Measurements from ENCODE around the gene FSD1. TPM values are rescaled to one million over a fixed set of nuclear protein-coding genes. Genes with fewer than 3 reads are reported as not detected.

The FSD1 gene
- total RNA-seq, 2 donors from 2014 or later, result 6.4 TPM; not detected in 1

DNA sequence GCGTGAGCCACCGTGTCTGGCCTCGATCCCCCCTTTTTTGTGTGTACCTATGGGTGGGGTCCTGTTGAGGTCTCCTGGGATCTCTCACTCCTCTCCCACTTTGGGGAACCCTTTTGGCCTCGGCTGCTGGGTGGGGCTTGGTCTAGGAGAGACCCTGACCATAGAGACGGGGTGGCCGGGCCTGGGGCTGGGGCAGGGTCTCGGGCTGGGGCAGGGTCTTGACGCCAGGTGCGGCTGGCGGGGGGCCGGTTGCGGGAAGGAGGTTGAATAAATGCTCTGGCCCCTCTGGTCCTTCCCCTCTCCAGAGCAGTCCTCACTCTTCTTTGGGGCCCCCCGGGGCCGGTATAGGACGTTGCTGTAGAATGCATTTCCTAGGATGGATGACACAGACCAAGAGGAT, 11.9 kb upstream of the FSD1 start:
- WGBS, result 84% methylated on average over 15 of the region's 15 CpGs
- H3K27me3 ChIP-seq (replicated peaks; ENCODE audit: insufficient read depth), result no peaks in the 10 kb centered on the region
- no peaks in the 10 kb centered on the region for H3K9me3 ChIP-seq
- no peaks in the 10 kb centered on the region for H3K36me3 ChIP-seq
- intact Hi-C loops (cut with DNase I), result no loop called here
- no peak overlapping the region for H3K4me3 ChIP-seq
- H3K27ac ChIP-seq, result no peak overlapping the region
- TF ChIP-seq POLR2AphosphoS5 (IDR thresholded peaks at IDR 0.05), result no peak
- no peak for TF ChIP-seq POLR2A (IDR thresholded peaks at IDR 0.05)
- TF ChIP-seq, protein P1, sequence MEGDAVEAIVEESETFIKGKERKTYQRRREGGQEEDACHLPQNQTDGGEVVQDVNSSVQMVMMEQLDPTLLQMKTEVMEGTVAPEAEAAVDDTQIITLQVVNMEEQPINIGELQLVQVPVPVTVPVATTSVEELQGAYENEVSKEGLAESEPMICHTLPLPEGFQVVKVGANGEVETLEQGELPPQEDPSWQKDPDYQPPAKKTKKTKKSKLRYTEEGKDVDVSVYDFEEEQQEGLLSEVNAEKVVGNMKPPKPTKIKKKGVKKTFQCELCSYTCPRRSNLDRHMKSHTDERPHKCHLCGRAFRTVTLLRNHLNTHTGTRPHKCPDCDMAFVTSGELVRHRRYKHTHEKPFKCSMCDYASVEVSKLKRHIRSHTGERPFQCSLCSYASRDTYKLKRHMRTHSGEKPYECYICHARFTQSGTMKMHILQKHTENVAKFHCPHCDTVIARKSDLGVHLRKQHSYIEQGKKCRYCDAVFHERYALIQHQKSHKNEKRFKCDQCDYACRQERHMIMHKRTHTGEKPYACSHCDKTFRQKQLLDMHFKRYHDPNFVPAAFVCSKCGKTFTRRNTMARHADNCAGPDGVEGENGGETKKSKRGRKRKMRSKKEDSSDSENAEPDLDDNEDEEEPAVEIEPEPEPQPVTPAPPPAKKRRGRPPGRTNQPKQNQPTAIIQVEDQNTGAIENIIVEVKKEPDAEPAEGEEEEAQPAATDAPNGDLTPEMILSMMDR (IDR thresholded peaks at IDR 0.05), result no peak
- no peaks in the 10 kb centered on the region for H3K4me1 ChIP-seq (replicated peaks)
- no peak for DNase-seq (ENCODE audit: low spot score)

DNA sequence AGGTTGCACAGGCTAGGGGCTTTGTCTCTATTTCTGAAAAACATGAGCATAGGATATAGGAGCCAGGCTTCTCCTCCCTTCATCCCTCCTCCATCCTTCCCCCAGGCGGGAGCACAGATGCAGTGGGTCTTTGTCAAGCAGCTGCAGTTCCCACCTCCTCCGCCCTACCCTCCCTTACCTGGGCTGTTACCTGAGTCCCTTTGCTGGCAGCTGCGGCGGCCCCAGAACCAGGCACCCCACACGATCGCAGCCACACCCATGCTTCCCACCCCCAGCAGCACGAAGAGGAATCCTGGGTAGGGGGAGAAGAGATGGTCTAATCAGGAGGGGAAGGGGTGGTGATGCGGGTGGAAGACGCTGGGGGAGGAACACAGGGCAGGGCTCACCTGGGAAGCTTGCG, 10.0 kb upstream of the FSD1 start:
- Histone ChIP-seq H3K4me3 (no peak overlapping the region), H3K9me3 (no peaks in the 10 kb centered on the region), H3K36me3 (no peaks in the 10 kb centered on the region), H3K4me1 (replicated peaks) (no peaks in the 10 kb centered on the region), H3K27me3 (replicated peaks; ENCODE audit: insufficient read depth) (no peaks in the 10 kb centered on the region), H3K27ac (no peak overlapping the region)
- no peak for DNase-seq (ENCODE audit: low spot score)
- WGBS, result 37% methylated on average over 10 of the region's 10 CpGs
- TF ChIP-seq, protein P1 (IDR thresholded peaks at IDR 0.05), result no peak
- TF ChIP-seq POLR2A (IDR thresholded peaks at IDR 0.05) (no peak), POLR2AphosphoS5 (IDR thresholded peaks at IDR 0.05) (no peak)
- intact Hi-C loops (cut with DNase I), result no loop called here

DNA sequence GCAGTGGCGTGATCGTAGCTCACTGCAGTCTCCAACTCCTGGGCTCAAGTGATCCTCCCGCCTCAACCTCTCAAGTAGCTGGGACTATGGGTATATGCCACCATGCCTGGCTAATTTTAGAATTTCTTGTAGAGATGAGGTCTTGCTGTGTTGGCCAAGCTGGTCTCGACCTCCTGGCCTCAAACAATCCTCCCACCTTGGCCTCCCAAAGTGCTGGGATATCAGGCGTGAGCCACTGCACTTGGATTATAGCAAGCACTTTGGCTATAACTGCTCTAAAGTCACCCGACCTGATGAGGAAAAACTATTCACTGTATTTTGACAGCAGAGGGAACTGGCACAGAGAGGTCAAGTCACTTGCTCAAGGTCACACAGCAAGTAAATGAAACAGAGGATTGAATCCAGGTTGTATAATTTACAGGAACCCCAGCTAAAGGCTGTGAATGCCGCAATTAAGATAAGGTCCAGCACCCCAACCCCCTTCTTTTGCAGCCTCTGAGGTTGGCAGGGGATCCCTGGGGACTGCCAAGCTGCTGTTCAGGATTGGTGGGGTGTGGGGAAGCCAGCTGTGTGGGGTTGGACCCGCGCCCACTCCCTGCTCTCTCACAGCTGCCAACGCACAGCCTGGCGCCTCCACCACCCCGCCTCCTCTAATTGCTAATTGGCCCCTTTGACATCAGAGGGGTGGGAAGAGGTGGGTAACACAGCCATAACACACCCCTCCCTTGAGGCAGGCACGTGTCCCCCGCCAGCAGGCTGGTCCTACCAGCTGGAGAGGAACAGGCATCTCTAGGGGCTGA, 8.2 kb upstream of the FSD1 start:
- TF ChIP-seq, protein P1 (IDR thresholded peaks at IDR 0.05), result no peak
- no peak for TF ChIP-seq POLR2AphosphoS5 (IDR thresholded peaks at IDR 0.05)
- no peak for TF ChIP-seq POLR2A (IDR thresholded peaks at IDR 0.05)
- 48% methylated on average over 14 of the region's 14 CpGs for WGBS

DNA sequence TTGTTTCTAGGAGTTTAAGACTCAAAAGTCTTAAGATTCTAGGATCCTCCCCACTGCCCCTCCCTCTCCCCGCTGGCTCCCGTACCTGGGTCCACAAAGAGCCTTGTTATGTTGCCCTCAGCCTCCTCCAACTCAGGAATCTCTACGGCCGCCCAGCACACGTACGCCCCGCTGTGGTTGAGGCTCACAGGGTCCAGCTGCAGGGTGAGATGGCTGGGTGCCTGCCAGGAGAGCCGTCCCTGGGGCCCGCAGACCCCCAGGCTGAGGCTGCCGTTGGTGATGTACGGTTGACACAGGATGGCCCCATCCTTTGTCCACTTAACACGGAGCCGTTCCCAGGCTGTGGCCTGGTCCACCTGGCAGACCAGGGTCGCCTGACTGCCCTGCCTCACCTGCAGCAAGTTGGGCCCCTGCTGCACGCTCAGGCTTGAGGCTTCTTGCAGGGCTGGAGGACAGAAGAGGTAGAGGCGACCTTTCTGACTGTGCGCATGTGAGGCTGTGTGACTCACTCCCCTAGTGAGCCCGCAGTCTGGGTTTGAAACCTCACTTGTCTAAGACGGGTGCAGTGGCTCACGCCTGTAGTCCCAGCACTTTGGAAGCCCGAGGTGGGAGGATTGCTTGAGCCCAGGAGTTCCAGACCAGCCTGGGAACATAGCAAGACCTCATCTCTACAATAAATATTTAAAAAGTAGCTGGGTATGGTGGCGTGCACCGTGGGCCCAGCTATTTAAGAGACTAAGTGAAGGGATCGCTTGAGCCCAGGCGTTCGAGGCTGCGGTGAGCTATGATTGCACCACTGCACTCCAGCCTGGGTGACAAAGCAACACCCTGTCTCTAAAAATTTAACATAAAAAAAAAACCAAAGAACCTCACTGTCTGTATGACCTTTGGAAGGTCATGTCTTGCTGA, 6.2 kb upstream of the FSD1 start:
- TF ChIP-seq POLR2AphosphoS5 (IDR thresholded peaks at IDR 0.05), result no peak
- TF ChIP-seq, protein P1 (IDR thresholded peaks at IDR 0.05), result no peak
- TF ChIP-seq POLR2A (IDR thresholded peaks at IDR 0.05), result no peak
- intact Hi-C loops (cut with DNase I), result no loop called here
- WGBS, result 78% methylated on average over 26 of the region's 27 CpGs
- Histone ChIP-seq H3K4me1 (replicated peaks) (no peaks in the 10 kb centered on the region), H3K27ac (no peak overlapping the region), H3K4me3 (no peak overlapping the region), H3K9me3 (no peaks in the 10 kb centered on the region), H3K27me3 (replicated peaks; ENCODE audit: insufficient read depth) (no peaks in the 10 kb centered on the region), H3K36me3 (no peaks in the 10 kb centered on the region)
- no peak for DNase-seq (ENCODE audit: low spot score)

More for the DNA sequence above, 8.2 kb upstream of the FSD1 start:
- Histone ChIP-seq H3K4me3 (no peak overlapping the region), H3K27ac (no peak overlapping the region), H3K27me3 (replicated peaks; ENCODE audit: insufficient read depth) (no peaks in the 10 kb centered on the region), H3K9me3 (no peaks in the 10 kb centered on the region), H3K36me3 (no peaks in the 10 kb centered on the region), H3K4me1 (replicated peaks) (no peaks in the 10 kb centered on the region)
- intact Hi-C loops (cut with DNase I), result no loop called here
- DNase-seq (ENCODE audit: low spot score), result no peak

Measured in prostate gland (tissue), 2 donors.